GM12801 (cell line): ENCODE results near the gene GPRIN1.

ENCODE experiments used
- CTCF ChIP-seq: IDR thresholded peaks from one replicate; pipeline ENCODE4 v1.5.1; 2011; ENCODE audit warnings: control low read depth; ENCODE audit not compliant: insufficient read length; ENCODE audit errors: extremely low read depth

Gene GPRIN1

GRCh38 chr5:176557846-176558245 lies 52.1 kb downstream of the GPRIN1 start:
- no peak for TF ChIP-seq CTCF

- no peak for TF ChIP-seq CTCF
These were observed 56.5 kb downstream of the GPRIN1 start for GRCh38 chr5:176553260-176554085.

- no peak for TF ChIP-seq CTCF
These were observed 57.6 kb downstream of the GPRIN1 start for GRCh38 chr5:176552332-176552869.

- TF ChIP-seq CTCF = no peak
These were observed 59.6 kb downstream of the GPRIN1 start for GRCh38 chr5:176550275-176550831.

- no peak for TF ChIP-seq CTCF
These were observed 60.1 kb downstream of the GPRIN1 start for GRCh38 chr5:176549871-176550270.

- no peak for TF ChIP-seq CTCF
These were observed 61.0 kb downstream of the GPRIN1 start, which contains the start of gene CDHR2 for GRCh38 chr5:176548967-176549444. CDHR2 (plus strand) TSS chr5:176549342; CDS start chr5:176565353, 16,011 bp downstream.

GRCh38 chr5:176547802-176548201 lies 62.2 kb downstream of the GPRIN1 start:
- no peak for TF ChIP-seq CTCF
